CD4-positive, alpha-beta T cell treated with Interleukin-1 beta for 1 hour (primary cell): ENCODE results near the gene OSBPL8.
"Not testable (repeated sequence)": the region's sequence is repeated elsewhere in the genome, so short reads cannot be mapped to it uniquely, and the experiment has no call there.

Experiments used
- DNase-seq, 2 donors: peaks; one replicate each; pipeline ENCODE4 v3.0.0-alpha.2; 2020 to 2022

Gene OSBPL8

DNA sequence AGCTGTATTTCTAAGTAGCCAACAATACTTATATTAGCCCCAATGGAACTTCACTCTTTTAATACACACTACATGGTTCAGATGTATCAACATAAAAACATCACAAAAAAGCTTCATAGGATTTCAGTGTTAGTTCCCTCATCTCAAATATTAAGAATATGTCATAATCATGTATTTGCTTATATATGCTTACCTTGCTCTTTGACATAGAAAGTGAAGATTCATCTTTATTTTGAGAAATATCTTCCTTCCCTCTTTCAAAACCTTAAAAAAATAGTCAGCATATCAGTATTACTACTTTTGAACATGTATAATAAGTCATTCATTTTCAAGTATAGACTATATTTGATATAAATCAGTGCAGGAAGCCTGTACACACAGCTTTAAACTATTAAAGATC, 149.2 kb downstream of the OSBPL8 start:
- DNase-seq, result no peak

DNA sequence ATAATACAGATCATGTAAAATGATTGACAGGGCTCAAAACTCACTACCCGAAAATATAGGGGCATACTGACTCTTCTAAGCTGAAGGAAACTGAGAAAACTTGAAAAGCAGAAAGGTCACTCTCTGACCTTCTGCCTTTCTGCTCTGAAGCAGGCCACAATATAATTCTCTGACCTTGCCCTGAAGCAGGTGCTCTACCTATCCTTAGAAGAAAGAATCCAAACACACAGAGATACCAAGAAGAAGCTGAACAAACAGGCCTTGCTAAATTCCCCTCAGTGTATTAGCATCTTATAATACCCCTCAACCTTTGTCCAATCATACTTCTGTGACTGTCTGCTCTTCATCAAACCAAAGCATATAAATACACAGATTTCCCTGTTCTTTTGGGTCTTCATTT, 150.5 kb downstream of the OSBPL8 start:
- no peak for DNase-seq

DNA sequence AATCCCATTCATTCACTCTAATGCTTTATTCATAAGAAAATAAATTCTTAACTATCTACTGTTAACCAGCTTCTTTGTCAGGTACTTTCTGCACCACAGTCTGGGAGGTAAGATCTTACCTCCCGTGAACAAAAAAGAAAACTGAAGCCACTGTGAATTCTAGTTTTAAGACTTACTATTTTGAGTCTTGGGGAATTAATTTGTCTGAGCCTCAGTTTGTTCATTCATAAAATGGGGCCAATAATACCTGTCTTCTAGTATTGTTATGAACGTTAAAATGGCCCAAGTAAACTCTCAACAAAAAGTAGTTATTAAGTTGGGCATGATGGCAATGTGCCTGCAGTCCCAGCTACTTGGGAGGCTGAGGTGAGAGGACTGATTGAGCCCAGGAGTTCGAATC, 151.9 kb downstream of the OSBPL8 start:
- DNase-seq, result no peak

DNA sequence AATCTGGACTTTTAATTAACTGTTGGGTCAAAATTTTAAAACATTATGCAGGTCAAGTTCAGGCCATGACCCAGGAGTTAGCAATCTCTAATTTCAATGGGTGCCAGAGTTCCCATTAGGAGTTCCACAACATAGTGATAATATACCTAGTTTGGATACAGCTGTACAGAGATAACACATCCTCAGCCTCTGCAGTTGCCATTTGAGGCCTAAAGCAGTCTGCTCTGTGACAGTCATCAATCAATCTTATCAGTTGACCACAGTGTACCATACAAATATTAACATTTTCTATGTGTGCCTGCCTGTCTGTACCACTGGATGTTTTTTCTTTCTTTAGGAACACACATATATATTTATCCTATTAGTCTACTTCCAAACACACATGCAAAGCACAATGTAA, 157.3 kb downstream of the OSBPL8 start:
- DNase-seq, result no peak

DNA sequence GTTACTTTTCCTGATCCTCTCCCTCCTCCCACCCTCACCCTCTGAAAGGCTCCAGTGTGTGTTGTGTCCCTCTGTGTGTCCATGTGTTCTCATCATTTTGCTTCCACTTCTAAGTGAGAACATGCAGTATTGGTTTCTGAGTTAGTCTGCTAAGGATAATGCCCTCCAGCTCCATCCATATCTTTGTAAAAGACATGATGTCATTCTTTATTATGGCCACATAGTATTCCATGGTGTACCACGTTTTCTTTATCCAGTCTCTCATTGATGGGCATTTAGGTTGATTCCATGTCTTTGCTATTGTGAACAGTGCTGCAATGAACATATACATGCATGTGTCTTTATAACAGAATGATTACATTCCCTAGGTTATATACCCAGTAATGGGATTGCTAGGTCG, 159.4 kb downstream of the OSBPL8 start:
- no peak for DNase-seq

DNA sequence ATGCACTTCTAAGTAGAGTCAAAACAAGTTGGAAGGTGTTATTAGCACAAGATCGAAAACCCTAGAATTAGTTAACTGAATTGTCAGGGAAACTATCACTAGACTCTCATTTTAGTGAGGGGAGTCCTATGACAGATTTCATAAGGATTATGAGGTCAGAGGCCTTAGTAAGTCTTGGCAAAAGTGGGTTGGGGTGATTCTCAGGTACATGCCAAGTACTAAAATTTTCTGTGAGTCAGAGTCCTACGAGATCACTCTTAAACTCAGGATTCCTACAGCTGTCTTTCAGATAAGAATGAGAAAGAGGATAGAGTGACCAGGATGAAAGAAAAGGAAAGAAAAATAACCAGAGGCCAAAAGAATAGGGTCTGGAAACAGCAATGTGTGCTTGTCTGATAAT, 160.5 kb downstream of the OSBPL8 start:
- no peak for DNase-seq

DNA sequence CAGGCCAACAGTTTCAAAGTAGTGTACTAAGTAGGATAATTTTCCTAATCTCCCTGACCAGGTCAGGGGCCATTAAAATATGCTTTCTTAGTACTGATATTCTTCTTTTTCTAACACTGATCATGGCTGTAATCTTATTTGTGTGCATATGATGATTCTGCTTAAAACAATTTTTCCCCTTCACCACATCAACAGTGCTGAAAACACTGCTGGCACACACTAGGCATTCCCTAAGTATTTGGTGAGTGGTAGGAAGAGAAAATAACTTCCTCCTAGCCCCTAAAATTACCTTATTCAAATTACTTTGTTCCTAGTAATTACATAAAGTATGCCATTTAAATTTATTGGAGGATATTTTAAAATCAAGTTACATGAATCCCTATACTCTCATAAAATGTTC, 161.5 kb downstream of the OSBPL8 start:
- DNase-seq, result no peak

DNA sequence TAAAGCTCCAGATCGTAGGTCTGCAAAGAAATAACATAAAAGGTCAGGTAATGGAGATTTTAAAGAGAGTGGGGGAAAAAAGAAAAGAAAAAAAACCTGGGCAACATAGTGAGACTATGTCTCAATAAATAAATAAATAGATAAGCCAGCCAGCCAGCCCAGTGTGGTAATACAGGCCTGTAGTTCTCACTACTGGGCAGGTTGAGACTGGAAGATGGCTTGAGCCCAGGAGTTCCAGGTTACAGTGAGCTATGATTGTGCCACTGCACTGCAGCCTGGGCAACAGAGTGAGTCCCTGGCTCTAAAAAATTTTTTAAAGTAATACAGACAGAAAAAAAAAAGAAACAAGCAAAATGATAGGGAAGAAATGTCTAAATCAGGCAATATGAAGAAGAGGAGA, 168.1 kb downstream of the OSBPL8 start:
- no peak for DNase-seq

DNA sequence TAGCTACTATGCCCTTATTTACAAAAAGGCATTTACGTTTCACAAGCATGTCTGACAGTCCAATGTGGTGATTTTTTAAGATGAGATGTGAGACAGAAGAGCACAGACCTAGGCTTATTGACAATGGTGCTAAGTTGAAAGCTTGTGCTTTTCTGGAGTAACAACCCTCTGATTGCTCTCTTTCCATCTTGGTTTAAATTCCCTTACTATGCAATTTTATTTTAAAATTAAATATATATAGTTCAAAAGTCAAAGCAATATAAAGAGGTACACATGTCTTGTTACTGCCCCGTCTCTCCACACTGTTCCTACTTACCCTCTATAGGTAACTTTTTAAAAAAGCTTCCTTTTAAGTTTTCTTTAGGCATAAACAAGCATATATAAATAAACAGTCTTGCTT, 172.0 kb downstream of the OSBPL8 start:
- DNase-seq, result no peak

DNA sequence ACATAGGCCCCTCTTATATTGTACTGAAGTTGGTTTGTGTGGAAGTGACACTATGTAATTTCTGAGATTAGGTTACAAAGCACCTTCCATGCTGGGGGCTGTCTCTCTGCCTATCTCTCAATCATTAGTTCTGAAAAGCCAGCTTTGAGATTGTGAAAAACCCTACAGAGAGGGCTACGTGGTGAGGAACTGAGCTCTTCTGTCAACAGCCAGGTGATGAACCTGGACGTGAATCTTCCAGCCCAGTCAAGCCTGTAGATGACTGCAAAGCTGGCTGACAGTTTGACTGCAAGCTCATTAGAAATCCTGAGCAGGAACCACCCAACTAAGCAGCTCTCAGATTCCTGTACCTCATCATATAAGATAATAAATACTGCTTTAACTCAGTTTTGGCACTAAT, 175.0 kb downstream of the OSBPL8 start:
- no peak for DNase-seq

DNA sequence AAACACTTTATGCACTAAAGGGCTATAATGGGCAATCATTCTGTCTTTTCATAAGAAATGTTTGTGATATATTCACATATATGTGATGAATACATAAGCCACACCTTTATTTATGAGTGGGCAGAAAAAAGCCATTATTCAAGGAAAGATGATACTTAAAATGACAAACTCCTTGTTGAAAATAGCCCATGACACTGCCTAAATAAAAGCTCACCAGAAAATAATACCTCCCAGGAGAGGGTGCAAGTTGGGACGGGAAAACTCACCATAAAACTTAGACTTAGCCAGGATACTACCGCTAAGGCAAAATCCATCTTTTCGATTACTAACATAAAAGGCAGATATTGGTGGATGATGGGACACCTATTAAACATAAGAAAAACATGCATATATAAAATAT, 175.6 kb downstream of the OSBPL8 start:
- no peak for DNase-seq

DNA sequence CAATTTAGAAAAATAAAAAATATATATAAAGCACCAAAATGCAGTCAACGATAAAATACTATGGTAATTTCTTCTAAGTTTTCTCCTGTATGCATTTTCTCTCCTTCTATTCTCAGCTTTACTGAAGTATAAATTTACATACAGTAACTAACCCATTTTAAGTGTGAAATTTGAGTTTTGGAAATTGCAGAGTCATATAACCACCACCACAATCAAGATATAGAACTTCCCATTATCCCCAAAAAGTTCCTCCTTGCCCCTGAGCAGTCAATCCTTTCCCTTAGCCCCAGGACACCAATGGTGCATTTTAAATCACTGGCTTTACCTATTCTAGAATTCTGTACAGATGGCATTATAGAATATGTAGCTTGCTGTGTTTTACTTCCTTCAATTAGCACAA, 180.3 kb downstream of the OSBPL8 start:
- DNase-seq, result no peak

DNA sequence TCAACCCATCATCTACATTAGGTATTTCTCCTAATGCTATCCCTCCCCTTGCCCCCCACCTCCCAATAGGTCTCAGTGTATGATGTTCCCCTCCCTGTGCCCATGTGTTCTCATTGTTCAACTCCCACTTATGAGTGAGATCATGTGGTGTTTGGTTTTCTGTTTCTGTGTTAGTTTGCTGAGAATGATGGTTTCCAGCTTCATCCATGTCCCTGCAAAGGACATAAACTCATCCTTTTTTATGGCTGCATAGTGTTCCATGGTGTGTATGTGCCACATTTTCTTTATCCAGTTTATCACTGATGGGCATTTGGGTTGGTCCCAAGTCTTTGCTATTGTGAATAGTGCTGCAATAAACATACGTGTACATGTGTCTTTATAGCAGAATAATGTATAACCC, 182.7 kb downstream of the OSBPL8 start:
- DNase-seq, result not testable (repeated sequence)

DNA sequence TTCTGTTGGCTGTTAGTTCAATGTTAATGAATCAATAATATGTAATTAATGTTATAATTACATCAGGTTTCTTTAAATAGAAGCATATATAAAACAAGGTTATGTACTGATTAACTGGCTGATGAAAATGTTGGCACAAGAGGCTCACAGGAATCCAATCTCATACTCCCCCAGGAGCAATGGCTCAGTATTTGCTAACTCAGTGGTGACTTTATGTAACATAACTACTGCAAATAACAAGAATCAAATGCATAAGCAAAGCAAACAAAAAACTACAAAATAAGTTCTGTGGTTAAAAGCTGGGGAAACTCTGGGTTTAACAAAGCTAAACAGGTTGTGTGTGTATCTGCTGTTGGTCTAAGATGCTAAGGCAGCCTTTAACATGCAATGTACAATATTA, 183.6 kb downstream of the OSBPL8 start:
- DNase-seq, result no peak

DNA sequence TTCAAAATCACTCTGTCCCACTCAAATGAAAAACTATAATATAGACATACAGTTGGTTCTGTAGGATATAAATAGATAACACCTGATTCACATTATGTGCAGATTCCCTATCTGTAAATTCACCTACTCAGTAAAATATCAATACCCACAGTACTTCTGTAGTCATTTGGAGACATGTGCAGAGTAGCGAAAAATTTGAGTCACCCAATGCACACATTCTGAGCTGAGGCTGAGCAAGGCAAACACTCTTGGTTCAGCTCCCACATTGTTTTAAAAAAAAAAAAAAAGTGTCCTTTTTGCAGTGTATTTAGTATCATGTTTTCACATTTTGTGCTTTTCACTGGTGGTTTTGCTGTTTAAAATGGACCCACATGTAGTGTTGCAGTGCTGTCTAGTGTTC, 184.1 kb downstream of the OSBPL8 start:
- DNase-seq, result no peak

DNA sequence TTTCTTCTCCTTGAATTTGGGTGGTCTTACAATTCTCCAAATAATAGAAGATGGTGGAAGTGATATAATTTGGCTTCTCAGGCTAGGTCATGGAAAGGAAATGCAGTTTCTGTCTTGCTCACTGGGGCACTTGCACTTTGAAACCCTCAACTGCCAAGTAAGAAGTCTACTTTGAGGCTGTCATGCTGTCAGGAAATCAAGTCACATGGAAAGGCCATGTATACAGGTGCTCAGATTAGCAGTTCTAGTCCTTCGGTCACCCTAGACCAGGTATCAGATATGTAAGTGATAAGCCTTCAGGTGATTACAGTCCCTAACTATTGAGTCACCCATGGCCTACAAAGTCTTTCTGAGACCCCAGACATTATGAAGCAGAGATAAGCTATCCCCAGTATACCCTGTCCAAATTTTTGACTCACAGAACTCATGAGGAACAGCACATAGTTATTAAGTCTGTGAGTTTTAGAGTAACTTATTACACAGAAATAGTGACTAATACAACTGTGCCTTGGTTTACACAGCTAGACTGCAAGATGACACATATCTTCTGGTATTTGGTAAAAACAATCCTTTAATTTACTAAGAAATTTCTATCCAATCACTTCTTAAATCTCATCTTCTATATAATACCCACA, 185.1 kb downstream of the OSBPL8 start:
- DNase-seq, result no peak

DNA sequence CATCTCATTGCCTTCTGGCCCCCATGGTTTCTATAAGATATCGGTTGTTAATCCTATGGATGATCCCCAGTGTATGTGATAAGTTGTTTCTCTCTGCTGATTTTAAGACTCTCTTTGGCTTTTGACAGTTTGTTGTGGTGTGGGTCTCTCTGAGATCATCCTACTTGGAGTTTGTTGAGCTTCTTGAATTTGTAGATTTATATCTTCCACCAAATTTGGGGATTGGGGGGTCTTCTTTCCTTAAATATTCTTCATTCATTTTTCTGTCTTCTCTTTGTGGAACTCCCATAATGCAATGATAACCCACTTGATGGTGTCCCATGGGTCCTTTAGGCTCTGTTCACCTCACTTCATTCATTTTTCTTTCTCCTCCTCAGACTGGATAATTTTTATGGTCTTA, 191.3 kb downstream of the OSBPL8 start:
- DNase-seq, result no peak

DNA sequence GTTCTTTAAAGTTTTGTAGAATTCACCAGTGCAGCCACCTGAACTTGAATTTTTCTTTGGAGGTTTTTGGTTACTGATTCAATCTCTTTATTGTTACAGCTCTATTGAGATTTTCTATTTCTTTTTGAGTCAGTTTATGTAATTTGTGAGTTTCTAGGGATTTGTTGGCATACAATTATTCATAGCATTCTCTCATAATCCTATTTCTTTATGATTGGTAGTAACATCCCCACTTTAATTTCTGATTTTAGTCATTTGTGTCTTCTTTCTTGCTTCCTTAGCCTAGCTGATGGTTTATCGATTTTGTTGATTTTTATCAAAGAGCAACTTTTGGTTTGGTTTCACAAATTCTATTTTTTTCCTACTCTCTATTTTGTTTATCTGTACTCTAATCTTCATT, 193.4 kb downstream of the OSBPL8 start:
- no peak for DNase-seq

DNA sequence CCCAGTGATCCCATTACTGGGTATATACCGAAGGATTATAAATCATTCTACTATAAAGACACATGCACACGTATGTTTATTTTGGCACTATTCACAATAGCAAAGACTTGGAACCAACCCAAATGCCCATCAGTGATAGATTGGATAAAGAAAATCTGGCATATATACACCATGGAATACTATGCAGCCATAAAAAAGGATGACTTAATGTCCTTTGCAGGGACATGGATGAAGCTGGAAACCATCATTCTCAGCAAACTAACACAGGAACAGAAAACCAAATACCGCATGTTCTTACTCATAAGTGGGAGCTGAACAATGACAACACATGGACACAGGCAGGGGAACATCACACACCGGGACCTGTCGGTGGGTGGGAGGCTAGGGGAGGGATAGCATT, 195.4 kb downstream of the OSBPL8 start:
- DNase-seq, result not testable (repeated sequence)

DNA sequence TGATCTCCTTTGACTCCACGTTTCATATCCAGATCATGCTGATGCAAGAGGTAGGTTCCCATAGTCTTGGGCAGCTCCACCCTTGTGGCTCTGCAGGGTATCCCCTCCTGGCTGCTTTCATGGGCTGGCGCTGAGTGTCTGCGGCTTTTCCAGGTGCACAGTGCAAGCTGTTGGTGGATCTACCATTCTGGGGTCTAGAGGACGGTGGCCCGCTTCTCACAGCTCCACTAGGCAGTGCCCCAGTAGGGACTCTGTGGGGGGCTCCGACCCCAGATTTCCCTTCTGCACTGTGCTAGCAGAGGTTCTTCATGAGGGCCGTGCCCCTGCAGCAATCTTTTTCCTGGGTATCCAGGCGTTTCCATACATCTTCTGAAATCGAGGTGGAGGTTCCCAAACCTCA, 199.3 kb downstream of the OSBPL8 start:
- no peak for DNase-seq

DNA sequence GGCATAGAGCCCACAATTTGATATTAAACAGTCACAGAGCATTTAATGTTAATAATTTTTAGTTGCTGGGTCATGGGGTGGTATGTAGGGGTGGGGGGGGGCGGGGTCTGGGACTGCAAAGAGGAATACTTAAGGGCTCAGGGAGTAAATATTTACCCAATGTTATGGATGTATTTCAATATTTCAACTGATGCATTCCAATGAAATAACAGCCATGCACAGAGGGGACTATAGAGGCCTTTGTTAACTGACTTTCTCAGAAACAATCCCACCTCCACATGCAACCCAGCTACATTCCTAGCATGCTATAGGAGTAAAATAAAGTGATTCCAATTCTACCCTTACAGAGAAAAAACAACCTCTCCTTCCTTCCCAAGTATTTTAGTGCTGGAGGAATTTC, 203.5 kb downstream of the OSBPL8 start:
- DNase-seq, result no peak

DNA sequence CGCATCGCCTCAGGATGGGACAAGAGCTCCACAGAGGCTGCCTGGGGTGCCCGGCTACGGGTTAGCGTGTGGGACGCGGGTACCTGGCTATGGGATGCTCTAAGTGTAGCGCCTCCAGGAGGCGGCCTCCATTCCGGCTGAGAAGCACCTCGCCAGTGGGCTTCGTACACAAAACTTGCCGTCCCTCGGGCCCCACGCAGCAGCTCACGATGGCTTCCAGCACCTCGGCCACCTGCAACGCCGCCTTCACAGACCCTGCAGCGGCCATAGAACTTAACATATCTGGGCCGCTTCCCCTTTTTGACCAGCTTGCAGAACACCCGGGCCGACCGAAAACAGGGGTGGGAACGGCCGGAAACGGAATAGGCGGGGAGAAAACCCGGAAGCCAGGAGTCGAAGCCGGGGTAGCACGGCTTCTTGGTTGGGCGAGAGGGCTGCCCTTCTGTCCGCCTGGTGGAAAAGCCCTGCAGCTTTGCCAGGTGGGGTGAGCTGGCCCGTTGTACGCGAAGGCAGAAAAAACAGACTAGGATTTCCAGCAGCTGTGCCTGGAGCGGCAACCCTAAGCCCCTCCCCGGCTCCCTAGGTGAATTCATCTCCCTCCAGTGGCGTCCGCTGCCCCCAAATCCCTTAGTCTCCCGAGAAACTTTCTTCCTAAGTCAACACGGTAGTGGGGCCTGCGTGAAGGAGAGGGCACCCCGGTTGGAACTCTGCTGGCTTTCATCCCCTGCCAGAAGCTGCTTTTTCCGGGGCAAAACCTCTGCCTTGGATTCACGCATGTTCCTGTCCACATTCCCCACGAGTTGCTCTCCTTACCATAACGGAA, 211.3 kb downstream of the OSBPL8 start, which contains the start of gene BBS10:
Gene BBS10 (minus strand): TSS at position 337 of the 823 bp plus-strand sequence. CDS start 57 bp downstream, at position 280.
- peak; percentile 85 to 89 for DNase-seq

DNA sequence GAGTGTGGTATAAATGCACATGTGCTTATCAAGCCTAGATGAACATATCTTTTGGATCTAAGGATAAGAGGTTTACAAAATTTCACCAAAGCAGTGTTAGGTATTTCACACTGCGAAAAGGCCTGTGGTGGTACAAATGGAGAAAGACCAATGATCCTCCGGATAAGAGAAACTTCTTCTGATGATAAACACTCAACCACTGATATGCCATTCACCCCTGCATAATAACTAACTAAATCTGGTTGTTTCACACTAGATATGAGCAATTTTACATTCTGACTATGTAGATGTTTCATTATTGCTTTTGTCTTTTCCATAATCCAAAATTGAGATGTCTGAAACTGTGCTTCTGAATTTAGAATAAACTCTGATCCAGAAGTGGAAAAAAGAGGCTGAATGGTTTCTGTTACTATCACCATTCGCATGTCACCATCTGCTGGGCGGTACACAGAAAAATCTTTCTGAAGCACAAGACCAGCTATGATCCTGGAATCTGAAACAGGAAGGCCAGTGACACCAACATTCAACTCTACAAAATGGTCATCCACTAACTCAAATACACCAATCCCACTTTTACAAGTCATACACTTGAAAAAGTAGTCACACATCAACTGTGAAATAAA, 212.7 kb downstream of the OSBPL8 start:
- DNase-seq, result peak in 1 of 2 donors; percentile 7

DNA sequence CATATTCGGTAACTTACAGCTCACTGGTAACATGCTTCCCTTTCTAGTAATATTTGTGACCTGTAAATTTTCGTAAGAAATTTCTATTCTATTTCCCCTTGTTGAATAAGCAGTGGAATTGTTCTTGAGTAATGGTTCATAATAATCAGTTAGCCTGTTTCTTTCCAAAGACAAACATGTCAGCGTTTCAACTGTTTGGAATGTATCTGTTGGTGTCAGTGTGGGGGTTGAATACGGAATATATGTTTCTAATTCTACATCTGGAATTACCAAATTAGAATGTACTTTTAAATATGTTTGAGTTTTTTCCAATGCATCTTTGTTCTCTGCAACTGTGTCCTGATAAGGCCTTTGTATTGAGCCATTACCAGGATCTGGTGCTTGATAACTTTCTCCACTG, 213.3 kb downstream of the OSBPL8 start:
- DNase-seq, result no peak
